KBM-7 (cell line): ENCODE results near the gene CDC45.

Experiments
- DNase-seq: peaks from one replicate; pipeline ENCODE4 v3.0.0-alpha.2; 2015
- in situ Hi-C: fragments of 300-500 bp; cut with MboI; formaldehyde crosslinking; loops from 2 replicates; pipeline ENCODE4 v1.14.3; 2020; ENCODE audit warnings: low sequenced_read_pairs, low pct_unique_long_range_greater_than_20kb, mixed read lengths

The CDC45 gene

GRCh38 chr22:19447330-19448075, 32.2 kb upstream of the CDC45 start, which contains the start of gene C22orf39:
Gene C22orf39 (minus strand): TSS chr22:19447711. CDS start chr22:19447688, 23 bp downstream.
- in situ Hi-C loops = no loop called here
- peak; percentile 94 for DNase-seq

- no peak for DNase-seq
- in situ Hi-C loops = no loop called here
Observed at GRCh38 chr22:19448076-19448607, 31.6 kb upstream of the CDC45 start.

- DNase-seq = no peak
- in situ Hi-C loops = no loop called here
Observed at GRCh38 chr22:19448739-19449421, 30.8 kb upstream of the CDC45 start.

GRCh38 chr22:19449422-19449767, 30.3 kb upstream of the CDC45 start:
- no peak for DNase-seq
- in situ Hi-C loops = no loop called here

GRCh38 chr22:19450363-19451175, 29.2 kb upstream of the CDC45 start:
- no peak for DNase-seq
- in situ Hi-C loops = no loop called here

- in situ Hi-C loops = no loop called here
- no peak for DNase-seq
Observed at GRCh38 chr22:19451570-19451969, 28.1 kb upstream of the CDC45 start.

GRCh38 chr22:19453718-19454117, 26.0 kb upstream of the CDC45 start:
- in situ Hi-C loops = no loop called here
- no peak for DNase-seq

- no peak for DNase-seq
- in situ Hi-C loops = no loop called here
Observed at GRCh38 chr22:19454156-19454555, 25.6 kb upstream of the CDC45 start.

- in situ Hi-C loops = no loop called here
Observed at GRCh38 chr22:19455033-19455432, 24.7 kb upstream of the CDC45 start.

GRCh38 chr22:19455585-19456370, 23.9 kb upstream of the CDC45 start:
- in situ Hi-C loops = no loop called here

More at GRCh38 chr22:19455033-19455432, 24.7 kb upstream of the CDC45 start:
- no peak for DNase-seq

GRCh38 chr22:19456541-19456940, 23.2 kb upstream of the CDC45 start:
- in situ Hi-C loops = no loop called here
- DNase-seq = no peak

More at GRCh38 chr22:19455585-19456370, 23.9 kb upstream of the CDC45 start:
- DNase-seq = no peak

GRCh38 chr22:19457828-19458428, 21.8 kb upstream of the CDC45 start:
- in situ Hi-C loops = no loop called here
- DNase-seq = no peak

GRCh38 chr22:19460036-19460435, 19.7 kb upstream of the CDC45 start:
- in situ Hi-C loops = no loop called here
- no peak for DNase-seq

- in situ Hi-C loops = no loop called here
- DNase-seq = no peak
Observed at GRCh38 chr22:19461506-19461905, 18.2 kb upstream of the CDC45 start.

GRCh38 chr22:19463008-19463407, 16.7 kb upstream of the CDC45 start:
- in situ Hi-C loops = no loop called here
- no peak for DNase-seq

- no peak for DNase-seq
- in situ Hi-C loops = no loop called here
Observed at GRCh38 chr22:19463491-19464469, 15.9 kb upstream of the CDC45 start.

- in situ Hi-C loops = no loop called here
- DNase-seq = no peak
Observed at GRCh38 chr22:19464546-19464945, 15.2 kb upstream of the CDC45 start.
